ENCODE measurements around the gene FYTTD1. TPM values are rescaled to one million over a fixed set of nuclear protein-coding genes. Genes with fewer than 3 reads are reported as not detected.

The FYTTD1 gene
- total RNA-seq, 1 experiment from 2014 or later, result 45.9 TPM

GRCh38 chr3:197756704-197757103 lies 7.0 kb downstream of the FYTTD1 start:
- no peaks in the 10 kb centered on the region for H3K9me3 Mint-ChIP-seq (ENCODE audit: unreplicated experiment)
- BruUV-seq (replicated peaks), result no TSS peak
- no peak overlapping the region for H3K27ac Mint-ChIP-seq (ENCODE audit: low read depth, unreplicated experiment)
- intact Hi-C loops (cut with micrococcal nuclease), result no loop called here
- POLR2A ChIA-PET, result no interaction called here
- DNase-seq (ENCODE audit: unreplicated experiment), result no peak
- TF ChIP-seq CTCF (IDR thresholded peaks at IDR 0.05; ENCODE audit: unreplicated experiment), result no peak
- H3K4me3 Mint-ChIP-seq (ENCODE audit: unreplicated experiment), result no peak overlapping the region
- H3K27me3 Mint-ChIP-seq (ENCODE audit: insufficient read depth, unreplicated experiment), result no peaks in the 10 kb centered on the region
- peaks cover 16% of the 10 kb centered on the region for H3K4me1 Mint-ChIP-seq (ENCODE audit: insufficient read depth, unreplicated experiment)
- CTCF ChIA-PET, result interaction anchor here (0.5 to 0.7 kb wide), 2 partner anchors 263 to 621 kb away, joined by 3 read pairs; no protein-coding TSS in a partner anchor
- H3K36me3 Mint-ChIP-seq (ENCODE audit: insufficient read depth, unreplicated experiment), result no peaks in the 10 kb centered on the region

- BruUV-seq (replicated peaks), result no TSS peak
Observed at GRCh38 chr3:197758512-197758911, 8.8 kb downstream of the FYTTD1 start.

GRCh38 chr3:197761784-197762183 lies 12.1 kb downstream of the FYTTD1 start:
- no peak for TF ChIP-seq CTCF (IDR thresholded peaks at IDR 0.05; ENCODE audit: unreplicated experiment)

More at GRCh38 chr3:197758512-197758911, 8.8 kb downstream of the FYTTD1 start:
- no peaks in the 10 kb centered on the region for H3K27me3 Mint-ChIP-seq (ENCODE audit: insufficient read depth, unreplicated experiment)
- no peak overlapping the region for H3K4me3 Mint-ChIP-seq (ENCODE audit: unreplicated experiment)
- POLR2A ChIA-PET, result interaction anchor here (0.6 to 1.0 kb wide), 3 partner anchors 12 to 29 kb away, joined by 3 read pairs; no protein-coding TSS in a partner anchor
- no peak for TF ChIP-seq CTCF (IDR thresholded peaks at IDR 0.05; ENCODE audit: unreplicated experiment)
- intact Hi-C loops (cut with micrococcal nuclease), result no loop called here
- CTCF ChIA-PET, result interaction anchor here (0.6 kb wide), 1 partner anchor 32 kb away, joined by 3 read pairs; no protein-coding TSS in a partner anchor
- peaks cover 10% of the 10 kb centered on the region for H3K4me1 Mint-ChIP-seq (ENCODE audit: insufficient read depth, unreplicated experiment)
- no peak overlapping the region for H3K27ac Mint-ChIP-seq (ENCODE audit: low read depth, unreplicated experiment)
- no peak for DNase-seq (ENCODE audit: unreplicated experiment)
- H3K9me3 Mint-ChIP-seq (ENCODE audit: unreplicated experiment), result no peaks in the 10 kb centered on the region
- H3K36me3 Mint-ChIP-seq (ENCODE audit: insufficient read depth, unreplicated experiment), result no peaks in the 10 kb centered on the region

GRCh38 chr3:197775317-197775716 lies 25.6 kb downstream of the FYTTD1 start:
- peak overlapping the region; percentile 43 for H3K27ac Mint-ChIP-seq (ENCODE audit: low read depth, unreplicated experiment)
- H3K36me3 Mint-ChIP-seq (ENCODE audit: insufficient read depth, unreplicated experiment), result peaks cover 93% of the 10 kb centered on the region
- CTCF ChIA-PET, result no interaction called here

More at GRCh38 chr3:197761784-197762183, 12.1 kb downstream of the FYTTD1 start:
- Mint-ChIP-seq H3K27me3 (ENCODE audit: insufficient read depth, unreplicated experiment) (no peaks in the 10 kb centered on the region), H3K27ac (ENCODE audit: low read depth, unreplicated experiment) (no peak overlapping the region), H3K36me3 (ENCODE audit: insufficient read depth, unreplicated experiment) (peaks cover 15% of the 10 kb centered on the region), H3K4me3 (ENCODE audit: unreplicated experiment) (no peak overlapping the region), H3K4me1 (ENCODE audit: insufficient read depth, unreplicated experiment) (no peaks in the 10 kb centered on the region), H3K9me3 (ENCODE audit: unreplicated experiment) (no peaks in the 10 kb centered on the region)
- CTCF ChIA-PET, result no interaction called here
- POLR2A ChIA-PET, result no interaction called here
- BruUV-seq (replicated peaks), result no TSS peak
- DNase-seq (ENCODE audit: unreplicated experiment), result no peak
- intact Hi-C loops (cut with micrococcal nuclease), result no loop called here

More at GRCh38 chr3:197775317-197775716, 25.6 kb downstream of the FYTTD1 start:
- no peak for TF ChIP-seq CTCF (IDR thresholded peaks at IDR 0.05; ENCODE audit: unreplicated experiment)
- H3K4me1 Mint-ChIP-seq (ENCODE audit: insufficient read depth, unreplicated experiment), result no peaks in the 10 kb centered on the region
- POLR2A ChIA-PET, result interaction anchor here (0.6 to 1.4 kb wide), 4 partner anchors 17 to 47 kb away, joined by 3 to 4 read pairs (median 4); no protein-coding TSS in a partner anchor
- no peak overlapping the region for H3K4me3 Mint-ChIP-seq (ENCODE audit: unreplicated experiment)
- H3K9me3 Mint-ChIP-seq (ENCODE audit: unreplicated experiment), result no peaks in the 10 kb centered on the region
- TSS peak; percentile 4 for BruUV-seq (replicated peaks)
- H3K27me3 Mint-ChIP-seq (ENCODE audit: insufficient read depth, unreplicated experiment), result no peaks in the 10 kb centered on the region
- no peak for DNase-seq (ENCODE audit: unreplicated experiment)
- intact Hi-C loops (cut with micrococcal nuclease), result no loop called here
